Measurements from ENCODE around the gene CEP350.

DNA sequence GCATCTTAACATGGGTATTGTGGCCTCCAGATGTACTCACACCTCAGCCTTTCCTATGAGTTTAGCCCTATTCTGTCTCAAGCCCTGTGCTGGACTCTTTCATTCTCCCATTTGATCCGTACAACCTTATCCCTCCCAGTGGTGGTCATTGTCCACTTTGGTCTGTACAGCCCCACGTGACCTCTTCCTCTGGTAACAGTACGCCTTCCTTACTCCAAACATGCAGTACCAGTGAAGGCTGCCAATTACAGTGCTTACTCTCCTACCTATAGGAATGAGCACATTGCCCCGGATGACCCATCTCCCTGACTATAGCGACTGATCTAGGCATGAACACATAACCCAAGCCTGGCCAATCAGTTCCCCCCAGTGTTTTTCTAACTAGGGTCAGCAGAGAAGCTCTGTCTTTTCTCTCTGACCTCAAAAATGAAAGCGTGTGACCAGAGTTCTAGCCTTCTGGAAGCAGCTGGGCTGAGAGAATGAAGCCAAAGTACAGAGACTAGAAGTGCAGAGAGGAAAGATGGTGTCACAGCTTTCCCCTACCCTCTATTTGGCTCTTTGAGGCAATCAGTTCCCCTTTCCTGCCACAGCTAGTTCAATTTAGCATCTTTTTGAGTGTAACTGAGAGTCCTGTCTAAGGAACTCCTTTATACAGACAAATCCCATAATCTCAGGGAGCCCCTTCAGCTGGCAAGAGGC is 190.2 kb downstream of the CEP350 start:
- TF ChIP-seq, protein P1, sequence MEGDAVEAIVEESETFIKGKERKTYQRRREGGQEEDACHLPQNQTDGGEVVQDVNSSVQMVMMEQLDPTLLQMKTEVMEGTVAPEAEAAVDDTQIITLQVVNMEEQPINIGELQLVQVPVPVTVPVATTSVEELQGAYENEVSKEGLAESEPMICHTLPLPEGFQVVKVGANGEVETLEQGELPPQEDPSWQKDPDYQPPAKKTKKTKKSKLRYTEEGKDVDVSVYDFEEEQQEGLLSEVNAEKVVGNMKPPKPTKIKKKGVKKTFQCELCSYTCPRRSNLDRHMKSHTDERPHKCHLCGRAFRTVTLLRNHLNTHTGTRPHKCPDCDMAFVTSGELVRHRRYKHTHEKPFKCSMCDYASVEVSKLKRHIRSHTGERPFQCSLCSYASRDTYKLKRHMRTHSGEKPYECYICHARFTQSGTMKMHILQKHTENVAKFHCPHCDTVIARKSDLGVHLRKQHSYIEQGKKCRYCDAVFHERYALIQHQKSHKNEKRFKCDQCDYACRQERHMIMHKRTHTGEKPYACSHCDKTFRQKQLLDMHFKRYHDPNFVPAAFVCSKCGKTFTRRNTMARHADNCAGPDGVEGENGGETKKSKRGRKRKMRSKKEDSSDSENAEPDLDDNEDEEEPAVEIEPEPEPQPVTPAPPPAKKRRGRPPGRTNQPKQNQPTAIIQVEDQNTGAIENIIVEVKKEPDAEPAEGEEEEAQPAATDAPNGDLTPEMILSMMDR (conservative IDR thresholded peaks at IDR 0.05; ENCODE audit: low read length): no peak
- TF ChIP-seq EZH2phosphoT487 (IDR thresholded peaks at IDR 0.05; ENCODE audit: borderline replicate concordance): no peak
